GM12801 (cell line): Measurements from ENCODE around the gene LLGL2.

Experiments
- TF ChIP-seq, protein P1 (sequence below): IDR thresholded peaks from one replicate; pipeline ENCODE4 v1.5.1; 2011; ENCODE audit warnings: control low read depth; ENCODE audit not compliant: insufficient read length; ENCODE audit errors: extremely low read depth

LLGL2 gene

DNA sequence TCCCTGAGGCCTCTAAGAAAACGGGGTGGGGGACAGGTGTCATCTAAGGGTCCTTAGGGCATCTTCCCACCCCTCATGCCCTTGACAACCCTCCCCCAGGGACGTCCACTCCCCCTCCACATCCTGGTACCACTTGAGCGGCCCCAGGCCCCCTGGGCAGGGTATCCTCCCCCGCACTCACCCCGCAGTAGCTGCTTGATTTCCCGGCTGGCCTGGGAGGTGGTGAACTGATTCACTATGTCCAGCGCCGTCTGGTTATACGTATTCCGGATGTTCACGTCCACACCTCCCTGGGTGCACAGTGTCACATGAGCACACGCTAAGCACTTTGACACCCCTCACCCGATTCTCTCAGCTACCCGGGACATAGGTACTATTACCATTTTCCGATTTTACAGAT lies 19.9 kb upstream of the LLGL2 start:
- TF ChIP-seq, protein P1, sequence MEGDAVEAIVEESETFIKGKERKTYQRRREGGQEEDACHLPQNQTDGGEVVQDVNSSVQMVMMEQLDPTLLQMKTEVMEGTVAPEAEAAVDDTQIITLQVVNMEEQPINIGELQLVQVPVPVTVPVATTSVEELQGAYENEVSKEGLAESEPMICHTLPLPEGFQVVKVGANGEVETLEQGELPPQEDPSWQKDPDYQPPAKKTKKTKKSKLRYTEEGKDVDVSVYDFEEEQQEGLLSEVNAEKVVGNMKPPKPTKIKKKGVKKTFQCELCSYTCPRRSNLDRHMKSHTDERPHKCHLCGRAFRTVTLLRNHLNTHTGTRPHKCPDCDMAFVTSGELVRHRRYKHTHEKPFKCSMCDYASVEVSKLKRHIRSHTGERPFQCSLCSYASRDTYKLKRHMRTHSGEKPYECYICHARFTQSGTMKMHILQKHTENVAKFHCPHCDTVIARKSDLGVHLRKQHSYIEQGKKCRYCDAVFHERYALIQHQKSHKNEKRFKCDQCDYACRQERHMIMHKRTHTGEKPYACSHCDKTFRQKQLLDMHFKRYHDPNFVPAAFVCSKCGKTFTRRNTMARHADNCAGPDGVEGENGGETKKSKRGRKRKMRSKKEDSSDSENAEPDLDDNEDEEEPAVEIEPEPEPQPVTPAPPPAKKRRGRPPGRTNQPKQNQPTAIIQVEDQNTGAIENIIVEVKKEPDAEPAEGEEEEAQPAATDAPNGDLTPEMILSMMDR = no peak

DNA sequence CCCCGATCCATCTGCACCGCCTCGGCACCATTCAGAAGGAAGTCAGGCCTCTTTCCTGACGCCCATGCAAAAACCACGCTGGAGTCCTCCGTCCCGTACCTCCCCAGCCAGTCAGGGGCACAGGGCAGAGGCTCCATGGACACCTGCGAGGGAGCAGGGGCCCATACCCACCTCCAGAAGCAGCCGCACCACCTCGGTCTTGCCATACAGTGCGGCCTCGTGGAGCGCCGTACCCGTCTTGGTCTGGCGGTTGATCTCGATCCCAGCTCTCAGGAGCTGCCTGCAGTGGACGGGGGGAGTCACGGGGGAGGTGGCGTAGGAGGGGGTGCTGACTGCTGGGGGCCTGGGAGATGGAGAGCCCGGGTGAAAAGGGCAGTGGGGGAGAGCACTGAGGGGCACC lies 19.4 kb upstream of the LLGL2 start:
- TF ChIP-seq, protein P1 = no peak

DNA sequence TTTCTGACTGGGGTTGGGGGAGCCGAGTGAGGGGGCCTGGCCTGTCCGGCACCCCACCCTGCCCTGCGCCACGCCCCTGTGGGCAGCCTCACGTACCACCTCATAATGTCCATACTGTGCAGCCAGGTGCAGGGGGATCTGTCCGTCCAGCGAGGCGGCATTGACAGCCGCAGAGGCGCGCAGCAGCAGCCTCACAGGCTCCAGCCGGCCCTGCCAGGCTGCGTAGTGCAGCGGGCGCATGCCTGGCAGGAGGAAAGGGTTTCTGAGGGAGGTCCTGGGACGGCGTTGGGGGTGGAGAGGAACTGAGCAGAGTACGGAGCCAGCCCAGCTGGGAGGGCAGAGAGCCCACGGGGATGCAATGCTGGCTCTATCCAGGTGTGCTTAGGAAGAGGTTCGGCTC lies 18.6 kb upstream of the LLGL2 start:
- TF ChIP-seq, protein P1 = no peak

DNA sequence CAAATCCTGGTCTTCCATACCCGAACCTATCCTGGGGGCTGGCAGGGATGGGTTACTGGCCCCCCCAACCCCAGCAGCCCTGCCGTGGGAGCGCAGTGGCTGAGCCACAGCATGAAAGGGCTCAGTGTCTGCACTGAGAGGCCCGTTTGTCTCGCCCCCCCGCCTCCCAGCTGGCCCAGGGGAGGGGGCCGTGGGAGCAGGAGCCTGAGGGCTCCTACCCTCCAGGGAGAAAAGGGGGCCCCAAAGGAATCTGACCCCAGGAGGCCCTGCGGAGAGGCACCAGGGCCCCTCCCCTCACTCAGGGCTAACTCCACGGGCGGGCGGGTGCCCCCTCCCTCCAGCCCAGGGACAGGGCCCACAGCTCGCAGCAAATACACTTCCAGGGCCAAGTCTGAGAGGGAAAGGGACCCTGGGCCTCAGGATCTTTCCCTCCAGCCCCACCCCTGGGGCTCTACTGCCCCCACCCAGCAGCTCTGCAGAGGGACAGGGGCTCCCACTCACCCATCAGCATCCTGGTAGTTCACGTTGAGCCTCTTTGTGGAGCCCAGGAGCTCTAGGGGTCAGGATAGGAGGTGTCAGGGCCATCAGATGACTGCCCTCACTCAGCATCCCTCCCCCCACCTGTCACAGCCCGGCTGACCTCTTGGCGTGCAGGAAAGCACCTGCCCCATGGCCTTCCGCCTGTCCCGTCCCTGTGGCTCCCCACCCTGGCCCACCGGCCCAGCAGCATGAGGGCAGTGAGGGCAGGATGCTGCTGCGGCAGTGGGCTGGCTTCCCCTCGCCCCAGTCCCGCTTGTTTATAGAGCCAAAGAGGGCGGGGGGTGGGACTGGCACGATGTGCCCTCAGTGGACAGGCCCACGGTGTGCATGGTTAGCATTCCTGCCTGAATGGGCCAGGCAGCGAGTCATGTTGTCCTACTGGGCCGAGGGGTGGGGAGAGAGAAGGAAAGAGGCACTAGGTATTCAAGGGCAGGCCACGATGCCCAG lies 17.5 kb upstream of the LLGL2 start:
- TF ChIP-seq, protein P1 = no peak

DNA sequence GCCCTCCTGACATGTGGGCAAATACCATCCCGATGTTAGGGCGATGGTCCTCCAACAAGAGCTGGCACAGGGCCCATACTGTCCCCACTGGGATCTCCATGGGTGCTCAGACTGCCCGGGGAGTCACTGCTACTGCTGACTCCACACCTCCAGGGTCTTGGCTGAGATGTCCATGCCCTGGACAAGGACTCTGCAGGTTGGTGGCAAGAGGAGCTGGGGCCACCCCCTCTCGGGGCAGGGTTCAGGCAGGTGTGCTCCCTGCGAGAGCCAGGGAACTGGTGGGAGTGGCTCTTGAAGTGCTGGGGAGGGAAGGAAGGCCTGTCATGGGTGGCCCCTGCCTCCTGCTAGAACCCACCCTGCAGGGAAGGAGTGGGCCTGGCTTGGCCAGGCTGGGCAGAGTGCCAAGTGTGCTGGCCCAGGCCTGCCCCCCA lies 16.6 kb upstream of the LLGL2 start:
- TF ChIP-seq, protein P1 = no peak

DNA sequence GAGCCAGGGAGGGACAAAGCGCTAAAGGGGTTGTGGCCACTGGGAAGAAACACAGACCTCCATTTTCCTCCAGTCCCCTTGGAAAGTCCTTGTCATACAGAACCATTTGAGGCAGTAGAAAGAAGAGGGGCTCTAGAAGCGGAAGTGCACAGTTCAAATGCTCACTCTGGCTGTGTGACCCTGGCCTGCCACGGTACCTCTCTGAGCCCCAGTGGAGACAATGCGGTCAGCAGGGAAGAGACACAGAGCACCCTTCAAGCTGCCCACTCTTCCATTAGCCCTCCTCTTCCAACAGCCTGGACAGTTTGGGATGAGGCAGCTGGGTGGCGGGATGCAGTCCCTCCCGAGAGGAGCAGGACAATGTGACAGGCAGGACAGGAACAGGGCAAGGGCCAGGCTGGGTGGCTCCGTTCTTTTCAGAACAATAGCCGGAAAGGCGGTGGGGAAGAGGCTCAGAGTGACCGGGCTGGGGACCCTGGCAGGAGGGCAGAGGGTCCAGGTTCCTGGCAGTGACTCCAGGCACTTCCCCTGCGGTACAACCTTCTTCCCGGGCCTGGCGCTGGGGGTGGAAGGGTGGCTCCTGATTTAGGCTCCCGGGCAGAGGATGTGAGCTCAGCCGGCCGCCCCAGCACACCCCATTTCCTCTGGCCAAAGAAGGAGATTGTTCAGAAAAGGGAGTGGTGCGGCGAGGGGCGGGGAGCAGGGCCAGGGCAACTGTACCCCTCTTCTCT lies 15.8 kb upstream of the LLGL2 start:
- TF ChIP-seq, protein P1 = no peak

DNA sequence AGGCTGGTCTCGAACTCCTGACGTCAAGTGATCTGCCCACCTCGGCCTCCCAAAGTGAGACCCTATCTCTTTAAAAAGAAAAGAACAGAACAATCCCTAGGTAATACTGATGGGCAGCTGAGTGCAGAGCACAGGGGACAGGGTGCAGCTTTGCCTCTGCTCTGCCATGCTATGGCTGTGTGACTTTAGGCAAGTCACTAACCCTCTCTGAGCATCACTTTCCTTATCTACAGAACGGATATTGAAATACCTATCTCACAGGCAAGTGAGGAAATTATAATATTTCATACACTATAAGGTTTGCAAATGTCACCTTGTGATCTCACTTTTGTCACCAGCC lies 14.3 kb upstream of the LLGL2 start:
- TF ChIP-seq, protein P1 = no peak
